Stimulated activated CD8-positive, alpha-beta memory T cell treated with anti-CD3 and anti-CD28 coated beads, Interleukin-12 subunit alpha, Interleukin-12 subunit beta, amount 100 ng/mL, for 24 hours (primary cell): ENCODE measurements around the gene GJB6.
"Not testable (repeated sequence)": the region's sequence is repeated elsewhere in the genome, so short reads cannot be mapped to it uniquely, and the experiment has no call there.

Experiments used
- DNase-seq: peaks from one replicate; pipeline ENCODE4 v3.0.0-alpha.2; 2020; ENCODE audit errors: extremely low read depth

GJB6 gene

GRCh38 chr13:20231839-20232555, at the start of gene GJB6:
Gene GJB6 (minus strand): TSS chr13:20232319. CDS start chr13:20223480, 8,839 bp downstream.
- DNase-seq, result no peak

- not testable (repeated sequence) for DNase-seq
These were observed 44.8 kb upstream of the GJB6 start for GRCh38 chr13:20276901-20277300.

GRCh38 chr13:20274466-20274865, 42.3 kb upstream of the GJB6 start:
- DNase-seq, result no peak

DNA sequence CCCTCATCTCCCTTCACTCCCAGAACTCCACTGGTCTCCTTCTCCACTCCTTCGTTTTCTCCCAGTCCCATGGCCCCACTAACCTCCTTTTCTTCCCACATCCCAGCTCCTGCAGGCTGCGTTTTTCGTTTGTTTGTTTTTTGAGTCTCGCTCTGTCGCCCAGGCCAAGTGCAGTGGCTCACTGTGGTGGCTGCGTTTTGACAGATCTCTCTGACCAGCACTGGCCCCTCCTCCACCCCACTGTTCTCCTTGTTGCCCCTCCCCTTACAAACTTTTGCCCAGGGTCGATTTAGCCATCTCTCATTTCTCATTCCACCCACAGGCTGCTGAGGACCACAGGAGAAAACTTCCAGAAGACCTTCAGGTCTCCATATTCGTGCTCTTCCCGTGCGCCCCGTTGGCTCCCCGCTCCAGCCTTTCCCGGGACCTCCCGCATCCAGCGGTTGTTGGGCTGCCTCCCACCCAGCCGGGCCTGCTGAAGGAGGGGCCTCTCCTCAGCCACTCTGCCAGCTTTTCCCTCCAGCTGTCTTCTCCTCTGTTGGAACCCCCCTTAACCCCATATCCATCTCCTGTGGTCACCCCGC, 40.6 kb upstream of the GJB6 start:
- no peak for DNase-seq

DNA sequence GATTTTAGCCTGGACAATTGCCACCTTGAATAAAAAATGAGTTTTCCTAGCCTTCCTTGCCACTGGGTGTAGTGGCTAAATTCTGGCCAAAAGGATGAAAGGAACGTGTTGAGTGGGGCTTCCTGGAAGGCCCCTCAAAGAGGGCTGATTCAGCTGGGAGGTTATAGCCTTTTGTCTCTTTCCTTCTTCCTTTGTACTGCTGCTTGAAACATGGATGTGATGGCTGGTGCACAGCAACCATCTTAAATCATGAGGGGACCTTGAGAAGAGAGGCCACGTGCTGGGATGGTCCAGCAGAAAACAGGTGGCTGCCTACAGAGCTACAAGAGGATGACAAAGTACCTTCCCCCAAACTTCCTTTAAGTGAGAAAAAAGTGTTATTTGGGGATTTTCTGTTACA, 40.0 kb upstream of the GJB6 start:
- no peak for DNase-seq

DNA sequence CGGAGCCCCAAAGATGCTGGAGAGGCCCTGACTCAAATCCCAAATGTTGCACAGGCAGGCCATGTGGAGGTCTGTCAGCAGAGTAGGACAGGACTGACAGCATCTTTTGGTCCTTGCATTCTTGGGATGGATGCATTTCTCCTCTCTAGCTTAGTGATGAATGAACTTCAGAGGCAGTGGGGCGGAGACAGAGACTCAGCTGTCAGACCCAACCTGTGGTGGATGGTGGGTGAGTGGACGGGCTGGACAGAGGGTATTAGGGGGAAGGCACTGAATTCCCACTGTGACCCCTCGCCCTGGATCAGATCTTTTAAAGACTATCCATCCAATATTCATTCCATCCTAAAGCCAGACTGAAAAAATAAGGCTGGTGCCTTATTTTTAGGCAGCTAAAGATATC, 39.3 kb upstream of the GJB6 start:
- DNase-seq, result no peak

DNA sequence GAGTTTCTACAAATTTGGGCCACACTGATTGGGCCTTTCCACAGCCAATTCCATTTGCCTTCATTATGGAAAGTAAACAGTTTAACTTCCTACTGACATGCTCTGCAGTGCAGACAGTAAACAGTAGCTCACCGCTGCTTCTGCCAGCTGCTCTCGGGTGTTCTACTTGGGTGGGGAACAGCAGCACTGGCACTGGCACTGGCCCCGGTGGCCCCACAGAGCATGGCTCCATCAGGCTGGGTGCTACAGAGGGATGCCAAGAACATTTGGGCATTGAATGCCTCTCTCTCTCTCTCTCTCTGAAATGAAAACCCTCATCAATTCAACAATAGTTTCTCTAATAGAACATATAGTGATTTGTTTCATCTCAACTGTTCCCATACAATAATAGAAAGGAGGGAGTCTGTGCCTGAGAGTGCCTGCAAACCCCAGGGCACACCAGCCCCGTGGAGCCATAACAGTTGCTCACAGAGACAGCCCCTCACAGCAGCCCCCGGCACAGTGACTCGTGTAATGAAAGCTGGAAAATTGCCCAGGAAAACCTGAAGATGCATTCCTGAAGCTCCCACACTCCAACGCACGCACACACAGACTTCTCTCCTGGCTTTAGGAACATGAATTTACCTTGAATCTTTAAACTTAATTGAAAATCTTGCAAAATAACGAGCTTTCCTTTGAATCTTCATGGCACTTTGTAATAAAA, 38.2 kb upstream of the GJB6 start:
- no peak for DNase-seq

DNA sequence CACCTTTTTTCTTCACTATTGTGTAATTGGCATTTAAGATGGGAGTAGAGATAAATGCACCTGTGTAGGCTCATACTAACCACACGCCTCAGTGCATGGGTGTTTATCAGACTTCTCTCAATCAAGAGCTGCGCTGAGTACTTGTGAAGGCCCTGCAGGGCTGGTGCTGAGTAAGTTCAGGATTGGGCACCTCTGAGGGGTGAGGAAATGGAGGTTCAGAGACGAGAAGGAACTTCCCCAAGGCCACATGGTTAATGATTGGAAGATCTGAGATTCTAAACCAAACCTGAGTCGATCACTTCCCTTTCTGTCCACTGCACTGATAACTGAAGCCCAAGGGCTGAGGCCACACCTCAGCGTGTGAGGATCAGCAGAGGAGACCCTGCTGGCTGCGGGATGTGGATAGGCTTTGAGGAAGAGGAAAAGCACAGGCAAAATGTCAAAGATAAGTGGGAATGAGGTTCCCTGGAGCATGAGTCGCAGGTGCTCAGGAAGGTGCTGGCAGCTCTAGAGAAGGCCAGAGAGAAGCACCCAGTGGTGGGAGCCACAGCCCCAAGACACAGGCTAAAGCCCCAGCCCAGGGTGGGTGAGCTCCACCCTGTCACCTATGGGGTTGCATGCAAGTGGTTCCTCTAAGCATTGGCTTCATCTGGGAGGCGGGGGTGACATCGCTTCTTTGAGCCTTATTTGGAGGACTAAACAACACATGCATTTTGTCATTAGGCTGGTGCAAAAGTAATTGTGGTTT, 32.3 kb upstream of the GJB6 start:
- DNase-seq, result no peak

DNA sequence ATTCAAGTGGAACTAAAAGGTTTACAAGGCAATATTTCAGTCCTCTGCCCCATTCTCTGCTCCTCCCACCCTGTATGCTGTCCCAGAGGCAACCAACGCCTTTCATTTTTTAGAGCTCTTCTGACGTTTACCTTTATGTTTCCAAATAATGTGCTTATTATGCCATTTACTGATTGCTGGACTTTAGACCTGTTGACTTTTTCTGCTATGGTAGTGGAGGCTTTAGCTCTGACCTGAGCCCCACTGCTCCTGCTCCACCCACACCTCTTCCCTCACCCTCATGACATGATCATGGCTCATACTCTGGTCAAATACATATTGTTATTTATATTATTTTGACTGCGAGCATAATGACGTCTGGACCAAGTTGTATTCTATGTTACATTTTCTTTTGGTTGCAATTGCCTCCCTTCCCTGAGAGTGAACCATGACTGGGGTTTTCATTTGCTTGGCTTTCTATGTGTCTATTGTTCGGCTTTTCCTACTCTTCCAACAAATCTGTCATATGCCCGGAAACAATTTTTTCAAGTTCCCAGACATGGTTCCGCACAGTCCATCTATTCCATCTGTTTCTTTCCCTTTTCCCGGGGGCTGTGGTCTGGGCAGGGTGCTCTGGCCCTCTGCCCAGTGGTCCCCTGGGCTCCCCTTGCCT, 31.4 kb upstream of the GJB6 start:
- DNase-seq, result no peak

DNA sequence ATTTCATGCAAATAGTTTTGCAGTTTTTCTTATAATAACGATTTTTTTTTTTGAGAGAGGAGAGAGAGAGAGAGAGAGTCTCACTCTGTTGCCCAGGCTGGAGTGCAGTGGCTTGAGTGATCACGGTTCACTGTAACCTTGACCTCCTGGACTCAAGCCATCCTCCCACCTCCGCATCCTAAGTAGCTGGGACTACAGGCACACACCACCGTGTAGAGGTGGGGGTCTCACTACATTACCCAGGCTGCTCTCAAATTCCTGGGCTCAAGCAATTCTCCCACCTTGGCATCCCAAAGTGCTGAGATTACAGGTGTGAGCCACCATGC, 26.8 kb upstream of the GJB6 start:
- DNase-seq, result no peak

DNA sequence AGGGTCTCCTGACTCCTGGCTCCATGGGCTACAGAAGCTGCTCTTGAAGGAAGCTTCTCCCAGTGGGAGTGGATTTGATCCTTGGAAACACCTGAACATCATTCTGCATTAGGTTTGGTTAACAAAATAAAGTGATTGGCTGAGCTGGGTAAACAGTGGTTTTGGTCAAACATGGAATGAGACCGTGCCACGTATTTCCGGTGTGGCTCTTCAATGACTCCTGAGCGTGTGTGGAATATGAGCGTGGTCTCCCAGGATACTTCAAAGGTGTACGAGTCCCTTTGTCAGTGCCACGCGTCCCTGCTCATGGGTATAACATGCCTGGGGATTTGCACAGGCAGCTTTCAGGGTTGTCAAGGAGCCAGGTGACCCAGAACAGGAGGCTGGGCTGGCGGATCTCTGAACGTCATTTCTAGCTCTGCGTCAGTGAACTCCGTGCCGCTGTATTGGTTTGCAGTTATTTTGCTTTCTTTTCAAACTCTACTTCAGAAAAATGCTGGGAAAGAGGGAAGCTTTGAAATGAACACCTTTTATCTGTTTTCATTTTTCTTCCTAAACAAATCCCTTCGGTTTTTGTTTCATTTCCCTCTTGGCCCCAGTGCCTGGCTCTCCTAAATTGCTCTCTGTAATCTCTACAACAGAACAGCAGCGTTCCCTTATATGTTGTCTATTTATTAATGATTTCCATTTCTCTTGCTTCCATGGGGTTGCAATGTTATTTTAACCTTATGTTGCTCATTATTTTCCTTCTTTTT, 26.3 kb upstream of the GJB6 start:
- DNase-seq, result no peak

- DNase-seq, result no peak
These were observed 22.0 kb upstream of the GJB6 start for GRCh38 chr13:20254076-20254475.

- no peak for DNase-seq
These were observed 17.8 kb upstream of the GJB6 start for GRCh38 chr13:20249913-20250312.

DNA sequence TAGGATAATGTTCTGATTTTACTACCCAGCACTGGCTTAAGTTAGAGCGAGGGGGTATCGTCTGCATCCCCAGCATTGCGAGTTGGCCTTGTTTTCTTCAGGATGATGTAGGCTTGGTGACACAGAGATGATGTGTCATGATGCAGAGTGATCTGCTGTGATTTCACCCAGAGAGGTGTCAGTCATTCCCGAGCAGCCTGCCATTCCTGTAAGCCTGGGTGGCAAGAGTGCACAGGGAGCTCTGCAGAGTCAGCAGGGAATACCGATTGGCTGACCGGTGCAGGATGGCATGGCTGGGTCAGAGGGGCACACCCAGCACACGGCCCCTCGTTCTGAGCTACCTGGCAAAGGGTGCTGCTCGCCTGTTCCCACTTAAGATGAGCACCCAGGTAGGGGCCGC, 15.8 kb upstream of the GJB6 start:
- no peak for DNase-seq

GRCh38 chr13:20247403-20247802, 15.3 kb upstream of the GJB6 start:
- DNase-seq, result no peak

- DNase-seq, result no peak
These were observed 9.5 kb upstream of the GJB6 start for GRCh38 chr13:20241593-20241992.

- DNase-seq, result no peak
These were observed 7.6 kb upstream of the GJB6 start for GRCh38 chr13:20239748-20240147.

DNA sequence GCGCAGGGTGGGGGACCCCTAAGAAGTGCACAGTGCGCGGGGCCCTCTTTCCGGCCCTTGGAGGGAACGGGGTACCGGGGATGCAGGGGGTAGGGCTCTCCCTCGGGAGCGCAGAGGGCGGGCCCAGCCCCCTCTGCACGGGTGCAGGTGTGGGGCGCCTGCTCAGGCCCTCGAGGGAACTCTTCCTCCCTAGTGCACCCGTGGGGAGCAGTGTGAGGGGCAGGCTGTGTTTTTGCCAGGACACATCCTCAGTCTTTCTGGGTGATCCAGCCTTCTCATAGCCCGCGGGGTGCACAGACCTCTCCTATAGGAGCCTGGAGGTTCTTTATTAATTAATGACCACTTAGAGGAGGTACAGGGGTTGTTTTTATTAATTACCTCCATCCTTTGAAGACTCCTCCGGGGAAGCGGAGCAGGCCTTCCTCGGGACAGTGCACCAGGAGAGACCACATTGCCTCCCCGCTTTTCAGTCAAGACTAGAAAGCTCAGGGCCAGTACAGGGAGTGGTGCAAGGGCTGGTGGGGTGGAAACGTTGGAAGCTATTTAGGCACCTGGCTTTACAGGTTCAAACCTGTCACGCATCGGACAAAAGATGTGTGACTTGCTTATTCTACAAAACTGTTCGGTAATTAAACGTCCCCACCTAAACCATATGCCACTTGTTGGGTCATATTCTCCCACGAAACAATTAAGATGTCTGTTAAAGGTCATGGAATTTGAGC, 598 bp upstream of the GJB6 start:
- DNase-seq, result no peak

DNA sequence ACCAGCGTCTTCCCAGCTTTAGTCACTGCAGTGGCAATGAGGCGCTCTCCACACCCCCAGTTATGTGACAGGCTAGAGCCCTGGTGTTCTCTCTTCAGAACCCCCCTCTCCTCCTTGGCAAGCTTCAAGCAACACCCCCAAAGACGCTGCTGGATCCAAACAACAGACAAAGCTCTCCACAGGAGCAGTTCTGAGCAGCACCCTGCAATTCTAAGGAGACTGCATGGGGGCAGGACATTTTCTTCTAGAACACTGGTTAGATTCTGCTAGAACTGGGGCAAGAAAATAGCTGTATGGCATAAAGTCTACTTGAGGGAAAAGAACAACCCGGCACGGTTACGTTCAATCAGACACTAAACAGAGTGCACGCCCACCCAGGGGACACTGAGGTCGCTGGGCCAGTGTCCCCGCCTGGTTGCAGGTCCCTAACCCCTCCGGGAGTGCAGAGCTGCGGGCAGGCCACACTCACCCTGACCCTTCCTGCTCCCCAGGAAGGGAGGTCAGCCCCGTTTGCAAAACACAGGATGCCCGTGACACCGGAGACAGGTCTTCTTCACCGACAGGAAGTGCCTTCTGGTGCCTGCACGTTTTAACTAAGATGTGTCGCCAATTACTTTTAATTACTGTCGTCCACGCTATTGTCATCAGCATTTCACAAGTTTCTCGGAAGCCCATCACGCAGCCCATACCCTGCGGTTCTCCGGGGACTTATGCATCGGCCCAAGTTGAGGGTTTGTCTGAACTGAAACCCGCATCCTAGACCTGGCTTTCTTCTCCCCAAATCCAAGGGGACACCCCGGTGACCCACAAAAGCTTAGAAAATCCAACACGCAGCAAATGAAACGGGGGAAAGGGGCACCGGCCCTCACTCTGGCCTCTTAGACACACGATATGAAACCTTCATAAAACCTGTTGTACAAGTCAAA, 943 bp downstream of the GJB6 start:
- DNase-seq, result no peak

DNA sequence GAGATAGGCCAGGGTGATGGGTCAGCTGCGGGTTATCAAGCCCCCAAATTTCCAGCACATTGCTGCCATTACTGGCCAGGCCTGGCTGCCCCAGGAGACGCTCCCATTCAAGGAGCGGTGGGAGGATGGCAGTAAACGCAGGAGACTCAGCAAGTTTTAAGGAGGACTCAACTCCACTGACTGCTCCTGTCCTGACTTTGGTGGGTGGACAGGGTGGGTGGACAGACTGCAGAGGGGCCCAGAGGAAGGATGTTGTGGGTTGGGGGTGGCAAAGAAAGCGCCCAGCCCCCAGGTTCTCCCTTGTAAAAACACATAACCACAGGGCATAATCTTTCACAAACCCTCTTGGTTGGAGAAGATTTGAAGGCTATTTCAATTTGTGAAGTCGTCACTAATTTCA, 4.4 kb downstream of the GJB6 start:
- no peak for DNase-seq
